Stimulated activated CD4-positive, alpha-beta T cell treated with anti-CD3 and anti-CD28 coated beads, Interleukin-1b, Interleukin-23, amount 100 ng/mL, for 4 hours (primary cell): ENCODE data around the gene FARSA.
"Not testable (repeated sequence)": the region's sequence is repeated elsewhere in the genome, so short reads cannot be mapped to it uniquely, and the experiment has no call there.

ENCODE experiments used
- DNase-seq, 2 donors: peaks; one replicate each; pipeline ENCODE4 v3.0.0-alpha.2; 2020; ENCODE audit warnings: low read depth in 2 of 2

FARSA gene

DNA sequence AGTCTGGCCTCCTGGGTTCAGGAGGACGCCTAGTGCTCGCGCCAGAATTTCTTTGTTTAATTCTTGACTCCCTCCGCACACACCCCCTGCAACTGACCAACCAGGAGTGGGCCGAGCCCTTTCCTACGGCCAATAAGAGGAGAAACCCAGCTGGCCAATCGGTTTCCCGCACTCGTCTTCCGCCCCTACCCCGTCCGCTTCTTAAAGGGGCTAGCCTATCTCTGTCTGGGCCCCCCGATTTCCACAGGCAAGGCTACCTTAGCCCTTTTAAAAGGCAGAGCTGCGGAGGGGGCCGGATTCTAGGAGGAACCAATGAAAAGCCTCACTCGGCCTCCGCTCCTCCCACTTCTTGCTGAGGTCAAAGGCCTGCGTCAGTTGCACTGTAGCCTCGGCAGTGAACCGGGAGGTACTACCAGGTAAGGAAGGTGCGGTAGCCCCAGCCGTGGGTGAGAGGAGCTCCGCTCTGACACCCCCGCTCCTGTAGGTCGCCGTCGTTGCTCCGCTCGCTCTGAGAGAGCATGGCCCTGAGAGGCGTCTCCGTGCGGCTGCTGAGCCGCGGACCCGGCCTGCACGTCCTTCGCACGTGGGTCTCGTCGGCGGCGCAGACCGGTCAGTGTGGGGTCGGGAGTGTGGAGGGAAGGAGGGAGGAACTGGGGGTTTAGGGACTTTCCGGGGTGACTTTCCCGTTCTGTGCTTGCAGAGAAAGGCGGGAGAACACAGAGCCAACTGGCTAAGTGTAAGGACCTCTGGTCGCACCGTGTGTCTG, 42.5 kb downstream of the FARSA start, which contains the start of gene GCDH:
Gene GCDH, plus strand, starts transcription at position 374 of the 766 bp plus-strand sequence. Its CDS starts 145 bp downstream, at position 519.
- DNase-seq: peak; percentile 85 to 93

DNA sequence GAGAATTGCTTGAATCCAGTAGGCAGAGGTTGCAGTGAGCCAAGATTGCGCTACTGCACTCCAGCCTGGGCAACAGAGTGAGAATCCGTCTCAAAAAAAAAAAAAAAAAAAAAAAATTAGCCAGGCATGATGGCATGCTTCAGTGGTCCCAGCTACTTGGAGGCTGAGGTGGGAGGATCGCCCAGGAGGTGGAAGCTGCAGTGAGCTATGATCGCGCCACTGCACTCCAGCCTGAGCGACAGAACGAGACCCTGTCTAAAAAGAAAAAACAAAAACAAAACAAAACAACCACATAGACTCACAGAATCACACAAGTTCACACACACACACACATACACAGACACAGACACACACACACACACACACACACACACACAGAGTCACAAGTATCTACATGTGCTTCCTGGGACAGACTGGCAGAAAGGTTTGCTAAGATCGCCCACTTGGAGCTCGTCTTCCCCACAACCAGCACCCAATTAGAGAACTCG, 43.2 kb downstream of the FARSA start:
- not testable (repeated sequence) for DNase-seq

DNA sequence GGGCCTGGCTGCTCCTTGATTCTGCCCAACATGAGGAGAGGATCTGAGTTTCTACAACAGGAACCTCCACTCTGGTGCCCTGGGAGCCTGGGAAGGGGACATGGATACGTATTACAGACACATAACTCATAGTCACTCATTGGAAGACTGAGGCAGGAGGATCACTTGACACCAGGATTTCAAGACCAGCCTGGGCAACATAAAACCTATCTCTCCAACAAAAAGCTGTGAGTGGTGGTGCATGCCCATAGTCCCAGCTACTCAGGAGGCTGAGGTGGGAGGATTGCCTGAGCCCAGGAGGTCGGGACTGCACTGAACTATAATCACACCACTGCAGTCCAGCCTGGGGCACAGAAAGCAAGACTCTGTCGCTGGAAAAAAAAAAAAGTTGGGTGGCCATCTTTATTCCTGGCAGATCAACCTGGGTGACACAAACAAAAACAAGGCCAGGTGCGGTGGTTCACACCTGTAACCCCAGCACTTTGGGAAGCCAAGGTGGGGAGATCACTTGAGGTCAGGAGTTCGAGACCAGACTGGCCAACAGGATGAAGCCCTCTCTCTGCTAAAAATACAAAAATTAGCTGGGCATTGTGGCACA, 45.4 kb downstream of the FARSA start:
- DNase-seq: no peak

GRCh38 chr19:12886969-12887747, 46.4 kb downstream of the FARSA start, which contains the start of gene KLF1:
KLF1 (minus strand) TSS chr19:12887201; CDS start chr19:12887140, 61 bp downstream.
- no peak for DNase-seq

GRCh38 chr19:12886651-12886968, 46.9 kb downstream of the FARSA start:
- DNase-seq: no peak

GRCh38 chr19:12885749-12886650, 47.5 kb downstream of the FARSA start:
- no peak for DNase-seq

DNA sequence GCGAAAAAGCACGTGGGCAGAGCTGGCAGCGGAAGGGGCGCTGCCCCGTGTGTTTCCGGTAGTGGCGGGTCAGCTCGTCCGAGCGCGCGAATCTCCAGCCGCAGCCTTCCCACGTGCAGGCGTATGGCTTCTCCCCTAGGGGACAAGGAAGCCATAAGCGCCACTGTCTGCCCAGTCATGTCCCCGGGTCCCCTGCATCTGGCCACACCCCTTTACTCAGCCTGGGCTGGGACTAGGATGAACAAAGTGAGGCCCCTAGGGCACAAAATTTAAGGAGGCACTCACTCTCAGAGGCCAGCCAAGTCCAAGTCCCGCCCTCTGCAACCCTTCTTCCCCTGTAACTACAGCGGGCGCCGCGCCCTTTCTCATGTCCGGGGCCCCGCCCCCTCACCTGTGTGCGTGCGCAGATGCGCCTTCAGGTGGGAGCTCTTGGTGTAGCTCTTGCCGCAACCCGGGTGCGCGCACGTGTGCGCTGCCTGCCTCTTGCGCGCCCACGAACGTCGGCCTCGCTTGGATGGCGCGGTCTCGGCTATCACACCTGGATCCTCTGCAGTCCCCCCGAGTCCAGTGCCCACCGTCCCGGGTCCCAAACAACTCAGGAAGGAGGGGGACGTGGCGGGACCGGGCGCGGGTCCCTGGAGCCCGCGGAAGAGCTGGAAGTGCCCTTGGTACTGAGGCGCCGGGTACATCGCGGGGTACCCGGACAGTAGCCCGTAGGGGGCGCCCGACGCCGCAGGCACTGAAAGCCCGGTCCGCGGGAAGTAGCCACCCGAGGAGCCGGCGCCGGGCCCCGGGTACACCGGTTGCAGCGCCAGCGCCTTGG, 48.4 kb downstream of the FARSA start:
- peak; percentile 81 to 90 for DNase-seq

- no peak for DNase-seq
These were observed 48.9 kb downstream of the FARSA start for GRCh38 chr19:12884627-12884925.

DNA sequence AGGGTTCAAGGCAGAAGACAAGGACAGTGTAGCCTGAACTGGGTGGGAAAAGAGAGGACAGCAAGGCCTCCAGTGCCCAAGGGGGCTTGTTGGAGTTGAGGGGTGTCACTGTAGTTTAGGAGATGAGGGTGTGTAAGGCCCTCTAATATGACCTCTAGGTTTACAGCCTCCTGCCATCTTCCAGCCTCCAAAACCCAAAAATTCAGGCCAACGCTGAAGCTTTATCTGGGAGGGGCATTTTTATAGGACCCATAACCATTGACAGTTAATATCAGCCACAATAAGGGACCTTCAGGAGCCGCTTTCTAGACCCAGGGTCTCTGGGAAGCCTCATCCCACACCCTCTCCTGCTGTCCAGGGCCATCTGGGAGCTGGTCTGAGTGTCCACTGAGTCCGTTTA, 49.3 kb downstream of the FARSA start:
- no peak for DNase-seq

- no peak for DNase-seq
These were observed 50.9 kb downstream of the FARSA start for GRCh38 chr19:12882589-12882988.

GRCh38 chr19:12881172-12881808, 52.2 kb downstream of the FARSA start, which contains the start of gene DNASE2:
DNASE2 (minus strand) TSS chr19:12881449; CDS start chr19:12881375, 74 bp downstream.
- DNase-seq: peak; percentile 77 to 82

GRCh38 chr19:12880551-12881171, 52.9 kb downstream of the FARSA start:
- DNase-seq: no peak

DNA sequence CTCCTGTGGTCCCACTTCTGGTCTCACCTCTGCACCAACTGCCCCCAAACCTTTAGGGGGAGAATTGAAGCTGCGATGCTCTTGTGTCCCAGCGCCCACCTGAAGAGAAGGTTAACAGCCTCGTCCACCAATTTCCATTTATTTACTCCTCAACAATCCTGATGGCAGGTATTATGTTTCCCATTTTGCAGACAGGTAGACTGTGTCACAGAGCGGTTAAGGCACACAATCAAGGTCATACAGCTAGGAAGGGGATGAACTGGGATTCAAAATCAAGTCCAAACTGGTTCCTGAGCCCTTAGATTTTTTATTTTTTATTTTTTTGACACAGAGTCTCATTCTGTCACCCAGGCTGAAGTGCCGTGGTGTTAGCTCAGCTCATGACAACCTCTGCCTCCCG, 58.4 kb downstream of the FARSA start:
- DNase-seq: no peak

DNA sequence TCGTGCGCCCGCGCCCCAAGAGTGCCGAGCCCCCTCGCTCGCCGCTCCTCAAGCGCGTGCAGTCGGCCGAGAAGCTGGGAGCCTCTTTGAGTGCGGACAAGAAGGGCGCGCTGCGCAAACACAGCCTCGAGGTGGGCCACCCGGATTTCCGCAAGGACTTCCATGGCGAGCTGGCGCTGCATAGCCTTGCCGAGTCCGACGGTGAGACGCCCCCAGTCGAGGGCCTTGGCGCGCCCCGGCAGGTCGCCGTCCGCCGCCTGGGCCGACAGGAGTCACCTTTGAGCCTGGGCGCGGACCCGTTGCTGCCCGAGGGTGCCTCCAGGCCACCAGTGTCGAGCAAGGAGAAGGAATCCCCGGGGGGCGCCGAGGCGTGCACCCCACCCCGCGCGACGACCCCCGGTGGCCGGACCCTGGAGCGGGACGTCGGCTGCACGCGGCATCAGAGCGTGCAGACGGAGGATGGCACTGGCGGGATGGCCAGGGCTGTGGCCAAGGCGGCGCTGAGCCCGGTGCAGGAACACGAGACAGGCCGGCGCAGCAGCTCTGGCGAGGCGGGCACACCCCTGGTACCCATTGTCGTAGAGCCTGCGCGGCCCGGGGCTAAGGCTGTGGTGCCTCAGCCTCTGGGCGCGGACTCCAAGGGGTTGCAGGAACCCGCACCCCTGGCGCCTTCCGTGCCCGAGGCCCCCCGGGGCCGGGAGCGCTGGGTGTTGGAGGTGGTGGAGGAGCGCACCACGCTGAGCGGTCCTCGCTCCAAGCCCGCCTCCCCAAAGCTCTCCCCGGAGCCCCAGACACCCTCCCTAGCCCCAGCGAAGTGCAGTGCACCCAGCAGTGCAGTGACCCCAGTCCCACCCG, 59.4 kb downstream of the FARSA start:
- no peak for DNase-seq

DNA sequence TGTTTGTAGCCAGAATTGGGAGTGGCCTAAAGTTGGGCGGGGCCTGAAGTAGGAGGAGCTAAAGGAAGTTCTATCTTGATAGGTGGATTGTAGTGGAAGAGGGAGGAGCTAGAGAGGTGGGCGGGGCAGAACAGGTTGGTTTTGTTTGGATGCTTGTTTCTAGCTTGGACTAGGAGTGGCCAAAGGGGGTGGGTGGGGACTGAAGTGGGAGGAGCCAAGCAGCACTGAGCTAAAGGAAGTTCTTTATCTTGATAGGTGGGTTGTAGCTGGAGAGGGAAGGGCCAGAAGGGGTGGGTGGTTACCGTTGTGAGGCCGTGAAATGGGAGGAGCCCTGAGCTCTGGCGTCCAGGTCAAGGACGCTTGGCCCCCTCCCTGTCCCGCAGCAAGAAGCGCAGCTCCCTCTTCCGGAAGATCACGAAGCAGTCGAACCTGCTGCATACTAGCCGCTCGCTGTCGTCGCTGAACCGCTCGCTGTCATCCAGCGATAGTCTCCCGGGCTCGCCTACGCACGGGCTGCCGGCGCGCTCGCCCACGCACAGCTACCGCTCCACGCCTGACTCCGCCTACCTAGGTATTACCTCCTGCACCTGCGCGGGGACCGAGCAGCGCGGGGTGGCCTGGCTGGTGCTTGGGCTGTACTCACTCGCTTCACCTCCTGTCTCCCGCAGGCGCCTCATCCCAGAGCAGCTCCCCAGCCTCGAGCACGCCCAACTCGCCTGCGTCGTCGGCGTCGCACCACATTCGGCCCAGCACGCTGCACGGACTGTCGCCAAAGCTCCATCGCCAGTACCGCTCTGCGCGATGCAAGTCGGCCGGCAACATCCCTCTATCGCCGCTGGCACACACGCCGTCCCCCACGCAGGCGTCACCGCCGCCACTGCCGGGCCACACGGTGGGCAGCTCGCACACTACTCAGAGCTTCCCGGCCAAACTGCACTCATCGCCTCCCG, 60.3 kb downstream of the FARSA start:
- DNase-seq: peak; percentile 7 to 57
